ENCODE data around the gene BCORL1.

The BCORL1 gene

DNA sequence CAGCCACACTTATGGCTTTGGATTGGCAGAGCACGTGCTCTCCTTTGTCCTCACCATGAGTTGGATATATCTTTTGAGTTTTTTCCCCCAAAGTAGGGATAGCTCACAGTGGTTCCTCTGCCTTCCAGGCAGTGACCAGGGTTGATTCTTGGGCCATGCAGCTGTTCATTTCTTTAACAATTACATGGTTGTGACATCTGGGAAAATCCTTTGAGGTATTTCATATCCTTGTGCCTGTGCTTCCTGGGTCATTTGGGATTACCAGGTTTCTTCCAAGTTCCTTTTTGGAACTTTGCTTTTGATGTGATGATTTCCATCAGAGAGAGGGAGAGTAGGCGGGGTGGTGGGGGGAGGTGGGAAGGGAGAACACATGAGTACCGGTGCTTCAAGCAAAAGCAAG, 15.6 kb downstream of the BCORL1 start:
- H3K9me3 ChIP-seq (ENCODE audit: control insufficient read depth, low read length) = no peaks in the 10 kb centered on the region
- H3K36me3 ChIP-seq (ENCODE audit: control insufficient read depth, insufficient read depth, low read length) = no peaks in the 10 kb centered on the region
- H3K27me3 ChIP-seq (ENCODE audit: control insufficient read depth, insufficient read depth, low read length) = no peaks in the 10 kb centered on the region
- H3K4me3 ChIP-seq (ENCODE audit: low read length) = no peak overlapping the region
- peaks cover 3% of the 10 kb centered on the region for H3K4me1 ChIP-seq (ENCODE audit: control insufficient read depth, insufficient read depth, low read length)
- no peak overlapping the region for H3K9ac ChIP-seq (ENCODE audit: low read length)

- Histone ChIP-seq H3K4me3 (ENCODE audit: low read length) (no peak overlapping the region), H3K4me1 (ENCODE audit: control insufficient read depth, insufficient read depth, low read length) (no peaks in the 10 kb centered on the region), H3K9me3 (ENCODE audit: control insufficient read depth, low read length) (no peaks in the 10 kb centered on the region), H3K36me3 (ENCODE audit: control insufficient read depth, insufficient read depth, low read length) (no peaks in the 10 kb centered on the region), H3K9ac (ENCODE audit: low read length) (no peak overlapping the region), H3K27me3 (ENCODE audit: control insufficient read depth, insufficient read depth, low read length) (no peaks in the 10 kb centered on the region)
Measured at GRCh38 chrX:130001893-130002292, 19.5 kb downstream of the BCORL1 start.

DNA sequence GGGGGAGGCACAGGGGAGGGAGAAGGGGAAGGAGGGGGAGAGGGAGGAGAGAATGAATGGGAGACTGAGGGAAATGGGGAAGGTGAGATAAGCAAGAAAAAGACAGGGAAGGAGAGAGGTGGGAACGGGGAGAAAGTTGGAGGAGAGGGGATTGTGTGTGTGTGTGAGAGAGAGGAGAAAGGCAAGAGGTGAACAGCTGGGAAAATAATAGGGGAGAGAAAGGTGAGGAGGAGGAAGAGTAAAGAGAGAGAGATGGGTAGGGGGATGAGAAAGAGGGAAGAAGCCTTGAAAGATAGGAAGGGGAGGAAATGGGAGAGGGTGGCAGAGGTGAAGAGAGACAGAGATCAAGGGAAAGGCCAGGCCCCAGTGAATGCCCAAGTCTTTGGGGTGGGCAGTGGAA, 20.1 kb downstream of the BCORL1 start:
- no peaks in the 10 kb centered on the region for H3K4me1 ChIP-seq (ENCODE audit: control insufficient read depth, insufficient read depth, low read length)

DNA sequence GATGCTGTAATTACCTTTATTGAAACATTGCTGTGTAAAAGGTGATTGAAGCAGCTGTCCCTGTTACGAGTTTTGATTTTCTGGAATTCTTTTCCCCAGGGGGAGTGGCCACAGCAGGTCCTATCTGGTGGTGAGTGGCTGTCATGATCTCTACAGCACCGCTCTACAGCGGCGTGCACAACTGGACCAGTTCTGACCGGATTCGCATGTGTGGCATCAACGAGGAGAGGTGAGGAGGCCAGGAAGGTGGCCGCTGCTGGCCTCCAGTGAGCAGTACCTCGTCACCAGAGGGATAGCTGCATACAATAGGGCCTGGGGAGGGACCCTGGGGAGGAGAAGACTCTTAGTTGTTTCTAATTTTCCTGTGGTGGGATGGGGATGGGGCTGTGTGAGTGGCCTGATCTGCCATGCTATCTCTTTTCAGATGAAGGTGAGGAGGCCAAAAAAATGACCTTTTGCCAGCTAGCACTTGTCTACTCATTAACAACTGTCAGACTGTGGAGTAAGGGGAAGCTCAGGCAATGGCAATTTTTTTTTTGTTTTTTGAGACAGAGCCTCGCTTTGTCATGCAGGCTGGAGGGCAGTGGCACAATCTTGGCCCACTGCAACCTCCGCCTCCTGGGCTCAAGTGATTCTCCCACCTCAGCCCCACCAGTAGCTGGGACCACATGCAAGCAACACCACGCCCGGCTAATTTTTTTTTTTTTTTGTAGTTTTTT, 22.8 kb downstream of the BCORL1 start:
- Histone ChIP-seq H3K27me3 (ENCODE audit: control insufficient read depth, insufficient read depth, low read length) (no peaks in the 10 kb centered on the region), H3K4me3 (ENCODE audit: low read length) (no peak overlapping the region), H3K9ac (ENCODE audit: low read length) (no peak overlapping the region), H3K9me3 (ENCODE audit: control insufficient read depth, low read length) (no peaks in the 10 kb centered on the region), H3K4me1 (ENCODE audit: control insufficient read depth, insufficient read depth, low read length) (no peaks in the 10 kb centered on the region), H3K36me3 (ENCODE audit: control insufficient read depth, insufficient read depth, low read length) (no peaks in the 10 kb centered on the region)

More for the DNA sequence above, 20.1 kb downstream of the BCORL1 start:
- H3K4me3 ChIP-seq (ENCODE audit: low read length) = no peak overlapping the region
- no peaks in the 10 kb centered on the region for H3K36me3 ChIP-seq (ENCODE audit: control insufficient read depth, insufficient read depth, low read length)
- no peaks in the 10 kb centered on the region for H3K27me3 ChIP-seq (ENCODE audit: control insufficient read depth, insufficient read depth, low read length)
- no peaks in the 10 kb centered on the region for H3K9me3 ChIP-seq (ENCODE audit: control insufficient read depth, low read length)
- H3K9ac ChIP-seq (ENCODE audit: low read length) = no peak overlapping the region

GRCh38 chrX:130009658-130010223, 27.3 kb downstream of the BCORL1 start:
- H3K4me1 ChIP-seq (ENCODE audit: control insufficient read depth, insufficient read depth, low read length) = no peaks in the 10 kb centered on the region
- no peaks in the 10 kb centered on the region for H3K27me3 ChIP-seq (ENCODE audit: control insufficient read depth, insufficient read depth, low read length)
- no peaks in the 10 kb centered on the region for H3K9me3 ChIP-seq (ENCODE audit: control insufficient read depth, low read length)
- H3K4me3 ChIP-seq (ENCODE audit: low read length) = no peak overlapping the region
- no peak overlapping the region for H3K9ac ChIP-seq (ENCODE audit: low read length)
- no peaks in the 10 kb centered on the region for H3K36me3 ChIP-seq (ENCODE audit: control insufficient read depth, insufficient read depth, low read length)

DNA sequence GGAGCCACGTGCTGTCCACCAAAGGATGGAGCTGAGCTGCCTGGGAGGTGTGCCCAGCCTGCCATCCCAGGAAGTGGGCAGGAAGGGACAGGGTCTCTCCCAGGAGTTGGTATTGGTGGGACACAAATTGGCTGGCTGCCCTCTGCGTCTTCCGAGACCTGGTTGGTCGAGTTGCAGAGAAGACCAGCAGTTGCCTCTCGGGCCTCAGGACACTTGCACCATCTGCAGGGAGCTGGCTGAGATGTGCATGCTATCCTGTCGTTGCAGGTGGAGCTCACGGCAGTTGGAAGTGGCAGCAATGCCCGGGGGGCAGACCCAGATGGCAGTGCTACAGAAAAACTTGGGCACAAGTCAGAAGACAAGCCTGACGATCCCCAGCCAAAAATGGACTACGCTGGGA, 30.2 kb downstream of the BCORL1 start:
- Histone ChIP-seq H3K36me3 (ENCODE audit: control insufficient read depth, insufficient read depth, low read length) (no peaks in the 10 kb centered on the region), H3K27me3 (ENCODE audit: control insufficient read depth, insufficient read depth, low read length) (no peaks in the 10 kb centered on the region), H3K4me1 (ENCODE audit: control insufficient read depth, insufficient read depth, low read length) (no peaks in the 10 kb centered on the region), H3K4me3 (ENCODE audit: low read length) (no peak overlapping the region), H3K9ac (ENCODE audit: low read length) (no peak overlapping the region), H3K9me3 (ENCODE audit: control insufficient read depth, low read length) (no peaks in the 10 kb centered on the region)

DNA sequence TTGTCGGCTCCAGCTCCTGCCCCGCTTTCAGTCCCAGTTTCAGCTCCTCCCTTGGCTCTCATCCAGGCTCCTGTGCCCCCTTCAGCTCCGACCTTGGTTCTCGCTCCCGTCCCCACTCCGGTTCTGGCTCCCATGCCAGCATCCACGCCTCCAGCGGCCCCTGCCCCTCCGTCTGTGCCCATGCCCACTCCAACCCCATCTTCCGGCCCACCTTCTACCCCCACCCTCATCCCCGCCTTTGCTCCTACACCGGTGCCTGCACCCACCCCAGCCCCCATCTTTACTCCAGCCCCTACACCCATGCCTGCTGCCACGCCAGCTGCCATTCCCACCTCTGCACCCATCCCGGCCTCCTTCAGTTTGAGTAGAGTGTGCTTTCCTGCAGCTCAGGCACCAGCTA, 31.2 kb downstream of the BCORL1 start:
- H3K36me3 ChIP-seq (ENCODE audit: control insufficient read depth, insufficient read depth, low read length) = no peaks in the 10 kb centered on the region

GRCh38 chrX:130014356-130014755, 31.9 kb downstream of the BCORL1 start:
- Histone ChIP-seq H3K27me3 (ENCODE audit: control insufficient read depth, insufficient read depth, low read length) (no peaks in the 10 kb centered on the region), H3K4me3 (ENCODE audit: low read length) (no peak overlapping the region), H3K36me3 (ENCODE audit: control insufficient read depth, insufficient read depth, low read length) (no peaks in the 10 kb centered on the region), H3K9ac (ENCODE audit: low read length) (no peak overlapping the region), H3K9me3 (ENCODE audit: control insufficient read depth, low read length) (no peaks in the 10 kb centered on the region), H3K4me1 (ENCODE audit: control insufficient read depth, insufficient read depth, low read length) (no peaks in the 10 kb centered on the region)

More for the DNA sequence above, 31.2 kb downstream of the BCORL1 start:
- no peak overlapping the region for H3K4me3 ChIP-seq (ENCODE audit: low read length)
- no peaks in the 10 kb centered on the region for H3K27me3 ChIP-seq (ENCODE audit: control insufficient read depth, insufficient read depth, low read length)
- H3K9ac ChIP-seq (ENCODE audit: low read length) = no peak overlapping the region
- H3K9me3 ChIP-seq (ENCODE audit: control insufficient read depth, low read length) = no peaks in the 10 kb centered on the region
- H3K4me1 ChIP-seq (ENCODE audit: control insufficient read depth, insufficient read depth, low read length) = no peaks in the 10 kb centered on the region

DNA sequence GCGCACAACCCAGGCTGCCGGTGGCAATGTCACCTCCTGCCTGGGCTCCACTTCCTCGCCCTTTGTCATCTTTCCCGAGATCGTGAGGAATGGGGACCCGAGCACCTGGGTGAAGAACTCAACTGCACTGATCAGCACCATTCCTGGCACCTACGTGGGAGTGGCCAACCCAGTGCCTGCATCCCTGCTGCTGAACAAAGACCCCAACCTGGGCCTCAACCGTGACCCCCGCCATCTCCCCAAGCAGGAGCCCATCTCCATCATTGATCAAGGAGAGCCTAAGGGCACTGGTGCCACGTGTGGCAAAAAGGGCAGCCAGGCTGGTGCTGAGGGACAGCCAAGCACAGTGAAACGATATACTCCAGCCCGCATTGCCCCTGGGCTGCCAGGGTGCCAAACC, 32.3 kb downstream of the BCORL1 start:
- Histone ChIP-seq H3K4me3 (ENCODE audit: low read length) (no peak overlapping the region), H3K9ac (ENCODE audit: low read length) (no peak overlapping the region), H3K9me3 (ENCODE audit: control insufficient read depth, low read length) (no peaks in the 10 kb centered on the region), H3K27me3 (ENCODE audit: control insufficient read depth, insufficient read depth, low read length) (no peaks in the 10 kb centered on the region), H3K36me3 (ENCODE audit: control insufficient read depth, insufficient read depth, low read length) (no peaks in the 10 kb centered on the region), H3K4me1 (ENCODE audit: control insufficient read depth, insufficient read depth, low read length) (no peaks in the 10 kb centered on the region)

DNA sequence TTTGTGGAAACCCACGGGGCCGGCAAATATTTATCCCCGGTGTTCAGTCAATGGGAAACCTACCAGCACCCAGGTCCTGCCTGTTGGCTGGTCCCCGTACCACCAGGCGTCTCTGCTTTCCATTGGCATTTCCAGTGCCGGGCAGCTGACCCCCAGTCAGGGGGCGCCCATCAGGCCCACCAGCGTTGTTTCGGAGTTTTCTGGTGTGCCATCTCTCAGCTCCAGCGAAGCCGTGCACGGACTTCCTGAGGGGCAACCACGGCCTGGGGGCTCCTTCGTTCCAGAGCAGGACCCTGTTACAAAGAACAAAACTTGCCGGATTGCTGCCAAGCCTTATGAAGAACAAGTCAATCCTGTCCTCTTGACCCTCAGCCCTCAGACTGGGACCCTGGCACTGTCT, 32.7 kb downstream of the BCORL1 start:
- Histone ChIP-seq H3K27me3 (ENCODE audit: control insufficient read depth, insufficient read depth, low read length) (no peaks in the 10 kb centered on the region), H3K9ac (ENCODE audit: low read length) (no peak overlapping the region), H3K4me3 (ENCODE audit: low read length) (no peak overlapping the region), H3K4me1 (ENCODE audit: control insufficient read depth, insufficient read depth, low read length) (no peaks in the 10 kb centered on the region), H3K36me3 (ENCODE audit: control insufficient read depth, insufficient read depth, low read length) (no peaks in the 10 kb centered on the region), H3K9me3 (ENCODE audit: control insufficient read depth, low read length) (no peaks in the 10 kb centered on the region)

DNA sequence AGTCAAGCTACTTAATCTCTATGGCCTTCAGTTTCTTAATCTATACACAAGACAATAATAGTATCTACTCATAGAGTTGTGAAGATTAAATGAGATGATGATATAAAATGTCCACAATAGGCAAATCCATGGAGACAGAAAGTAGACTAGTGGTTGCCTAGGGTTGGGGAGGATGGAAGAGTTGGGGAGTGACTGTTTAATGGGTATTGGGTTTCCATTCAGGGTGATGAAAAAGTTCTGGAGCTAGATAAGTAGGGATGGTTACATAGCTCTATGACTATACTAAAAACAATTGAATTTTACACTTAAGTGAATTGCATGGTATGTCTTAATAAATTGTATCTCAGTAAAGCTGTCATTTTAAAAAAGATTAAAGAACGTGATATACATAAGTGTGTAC, 35.7 kb downstream of the BCORL1 start:
- no peak overlapping the region for H3K4me3 ChIP-seq (ENCODE audit: low read length)
- H3K9me3 ChIP-seq (ENCODE audit: control insufficient read depth, low read length) = no peaks in the 10 kb centered on the region
- H3K27me3 ChIP-seq (ENCODE audit: control insufficient read depth, insufficient read depth, low read length) = no peaks in the 10 kb centered on the region
- no peak overlapping the region for H3K9ac ChIP-seq (ENCODE audit: low read length)
- no peaks in the 10 kb centered on the region for H3K4me1 ChIP-seq (ENCODE audit: control insufficient read depth, insufficient read depth, low read length)
- H3K36me3 ChIP-seq (ENCODE audit: control insufficient read depth, insufficient read depth, low read length) = no peaks in the 10 kb centered on the region

GRCh38 chrX:130020661-130021324, 38.4 kb downstream of the BCORL1 start:
- no peaks in the 10 kb centered on the region for H3K27me3 ChIP-seq (ENCODE audit: control insufficient read depth, insufficient read depth, low read length)
- no peak overlapping the region for H3K4me3 ChIP-seq (ENCODE audit: low read length)
- peaks cover 5% of the 10 kb centered on the region for H3K4me1 ChIP-seq (ENCODE audit: control insufficient read depth, insufficient read depth, low read length)
- H3K36me3 ChIP-seq (ENCODE audit: control insufficient read depth, insufficient read depth, low read length) = no peaks in the 10 kb centered on the region
- no peak overlapping the region for H3K9ac ChIP-seq (ENCODE audit: low read length)
- H3K9me3 ChIP-seq (ENCODE audit: control insufficient read depth, low read length) = no peaks in the 10 kb centered on the region

Measured in mucosa of stomach (tissue), 1 donor.